ENCODE measurements around the gene PPP1R2.
"Not testable (repeated sequence)": the region's sequence is repeated elsewhere in the genome, so short reads cannot be mapped to it uniquely, and the experiment has no call there.

Gene PPP1R2

GRCh38 chr3:195475614-195476013 lies 67.5 kb downstream of the PPP1R2 start:
- Histone ChIP-seq H3K9me3 (ENCODE audit: control insufficient read depth, low read depth, low read length) (no peaks in the 10 kb centered on the region), H3K9ac (ENCODE audit: low read length) (no peak overlapping the region), H3K27me3 (ENCODE audit: control insufficient read depth, insufficient read depth, low read length) (no peaks in the 10 kb centered on the region), H3K36me3 (ENCODE audit: control insufficient read depth, low read depth, low read length) (no peaks in the 10 kb centered on the region), H3K4me3 (ENCODE audit: low read length) (no peak overlapping the region), H3K4me1 (ENCODE audit: control insufficient read depth, low read depth, low read length) (no peaks in the 10 kb centered on the region), H3K27ac (ENCODE audit: low read length) (no peak overlapping the region)

- not testable (repeated sequence) for H3K4me3 ChIP-seq (ENCODE audit: low read length); H3K9me3 ChIP-seq (ENCODE audit: control insufficient read depth, low read depth, low read length); H3K36me3 ChIP-seq (ENCODE audit: control insufficient read depth, low read depth, low read length); H3K9ac ChIP-seq (ENCODE audit: low read length); H3K4me1 ChIP-seq (ENCODE audit: control insufficient read depth, low read depth, low read length); H3K27ac ChIP-seq (ENCODE audit: low read length); H3K27me3 ChIP-seq (ENCODE audit: control insufficient read depth, insufficient read depth, low read length)
Measured at GRCh38 chr3:195475116-195475515, 68.0 kb downstream of the PPP1R2 start.

DNA sequence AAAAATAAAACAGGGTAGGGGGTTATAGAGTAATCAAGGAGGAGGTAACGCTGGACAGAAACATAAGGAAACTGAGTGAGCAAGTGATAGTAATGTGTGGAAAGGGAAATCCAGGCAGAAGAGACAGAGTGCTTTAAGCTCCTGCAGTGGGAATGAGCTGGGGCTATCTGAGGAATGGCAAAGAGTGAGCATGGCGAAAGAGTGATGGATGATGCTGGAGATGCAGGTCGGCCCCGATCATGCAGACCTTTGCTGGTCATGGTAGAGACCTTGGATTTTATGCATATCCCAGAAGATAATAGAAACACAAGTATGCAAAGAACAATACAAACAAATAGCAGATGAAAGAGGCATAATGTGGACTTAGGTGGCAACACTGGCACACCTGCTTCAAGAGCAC lies 74.3 kb downstream of the PPP1R2 start:
- H3K9ac ChIP-seq (ENCODE audit: low read length), result no peak overlapping the region
- no peaks in the 10 kb centered on the region for H3K4me1 ChIP-seq (ENCODE audit: control insufficient read depth, low read depth, low read length)
- no peaks in the 10 kb centered on the region for H3K27me3 ChIP-seq (ENCODE audit: control insufficient read depth, insufficient read depth, low read length)
- no peaks in the 10 kb centered on the region for H3K9me3 ChIP-seq (ENCODE audit: control insufficient read depth, low read depth, low read length)
- H3K36me3 ChIP-seq (ENCODE audit: control insufficient read depth, low read depth, low read length), result no peaks in the 10 kb centered on the region
- H3K27ac ChIP-seq (ENCODE audit: low read length), result no peak overlapping the region
- no peak overlapping the region for H3K4me3 ChIP-seq (ENCODE audit: low read length)

DNA sequence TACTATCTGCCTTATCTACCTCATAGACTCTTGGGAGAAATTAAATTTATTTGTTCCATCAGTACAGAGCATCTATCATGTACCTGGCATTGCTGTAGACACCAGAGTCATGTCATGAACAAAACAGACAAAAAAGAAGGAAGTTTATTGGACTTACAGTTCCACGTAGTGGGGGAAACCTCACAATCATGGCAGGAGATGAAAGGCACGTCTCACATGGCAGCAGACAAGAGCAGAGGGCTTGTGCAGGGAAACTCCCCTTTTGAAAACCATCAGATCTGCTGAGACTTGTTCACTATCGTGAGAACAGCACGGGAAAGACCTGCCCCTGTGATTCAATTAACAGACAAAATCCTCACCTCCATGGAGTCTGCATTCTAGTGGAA lies 74.7 kb downstream of the PPP1R2 start:
- Histone ChIP-seq H3K9ac (ENCODE audit: low read length) (no peak overlapping the region), H3K4me1 (ENCODE audit: control insufficient read depth, low read depth, low read length) (no peaks in the 10 kb centered on the region), H3K27me3 (ENCODE audit: control insufficient read depth, insufficient read depth, low read length) (no peaks in the 10 kb centered on the region), H3K9me3 (ENCODE audit: control insufficient read depth, low read depth, low read length) (no peaks in the 10 kb centered on the region), H3K4me3 (ENCODE audit: low read length) (no peak overlapping the region), H3K27ac (ENCODE audit: low read length) (no peak overlapping the region), H3K36me3 (ENCODE audit: control insufficient read depth, low read depth, low read length) (no peaks in the 10 kb centered on the region)

- Histone ChIP-seq H3K9ac (ENCODE audit: low read length) (no peak overlapping the region), H3K4me1 (ENCODE audit: control insufficient read depth, low read depth, low read length) (no peaks in the 10 kb centered on the region), H3K36me3 (ENCODE audit: control insufficient read depth, low read depth, low read length) (no peaks in the 10 kb centered on the region), H3K27ac (ENCODE audit: low read length) (no peak overlapping the region), H3K4me3 (ENCODE audit: low read length) (no peak overlapping the region), H3K27me3 (ENCODE audit: control insufficient read depth, insufficient read depth, low read length) (no peaks in the 10 kb centered on the region), H3K9me3 (ENCODE audit: control insufficient read depth, low read depth, low read length) (no peaks in the 10 kb centered on the region)
Measured at GRCh38 chr3:195467641-195468390, 75.3 kb downstream of the PPP1R2 start.

GRCh38 chr3:195466251-195466650 lies 76.9 kb downstream of the PPP1R2 start:
- no peaks in the 10 kb centered on the region for H3K9me3 ChIP-seq (ENCODE audit: control insufficient read depth, low read depth, low read length)

More at GRCh38 chr3:195466251-195466650, 76.9 kb downstream of the PPP1R2 start:
- Histone ChIP-seq H3K27me3 (ENCODE audit: control insufficient read depth, insufficient read depth, low read length) (no peaks in the 10 kb centered on the region), H3K27ac (ENCODE audit: low read length) (no peak overlapping the region), H3K4me1 (ENCODE audit: control insufficient read depth, low read depth, low read length) (no peaks in the 10 kb centered on the region), H3K36me3 (ENCODE audit: control insufficient read depth, low read depth, low read length) (no peaks in the 10 kb centered on the region), H3K4me3 (ENCODE audit: low read length) (no peak overlapping the region), H3K9ac (ENCODE audit: low read length) (no peak overlapping the region)

All from iPS-18a (cell line).